Posterior vena cava (tissue), 2 donors: ENCODE results near the gene TBC1D22A. TPM values are rescaled to one million over a fixed set of nuclear protein-coding genes. Genes with fewer than 3 reads are reported as not detected.

Experiments used
- DNase-seq: peaks from one replicate; pipeline ENCODE4 v3.0.0-alpha.2; 2020; ENCODE audit warnings: low spot score
- intact Hi-C, 2 donors: fragments of 100-400 bp; cut with DNase I; formaldehyde crosslinking; loops; one replicate each; pipeline versions ENCODE4 v1.14.1 to v1.14.2; 2022 to 2023
- total RNA-seq, 2 donors: library from RNA; stranded (reverse); fragmentation: NEBNext Ultra II Directional; extraction: Animal tissue kit (Norgen Biotek cat#: 25700); gene quantifications; one replicate each; pipeline ENCODE4 v1.2.1, GENCODE V29; 2021
- donor health status: DM: yes; HTN: yes; CAD: no.
- donor health status: DM: yes; HTN: yes; CAD: no.

TBC1D22A gene
- total RNA-seq, 2 donors from 2014 or later: 19.3 to 21.7 TPM

- peak; percentile 74 for DNase-seq
Observed at GRCh38 chr22:47218671-47219070, 456.2 kb downstream of the TBC1D22A start.

GRCh38 chr22:47219789-47220188 is 457.3 kb downstream of the TBC1D22A start:
- intact Hi-C loops: no loop called here

More at GRCh38 chr22:47218671-47219070, 456.2 kb downstream of the TBC1D22A start:
- intact Hi-C loops: no loop called here

DNA sequence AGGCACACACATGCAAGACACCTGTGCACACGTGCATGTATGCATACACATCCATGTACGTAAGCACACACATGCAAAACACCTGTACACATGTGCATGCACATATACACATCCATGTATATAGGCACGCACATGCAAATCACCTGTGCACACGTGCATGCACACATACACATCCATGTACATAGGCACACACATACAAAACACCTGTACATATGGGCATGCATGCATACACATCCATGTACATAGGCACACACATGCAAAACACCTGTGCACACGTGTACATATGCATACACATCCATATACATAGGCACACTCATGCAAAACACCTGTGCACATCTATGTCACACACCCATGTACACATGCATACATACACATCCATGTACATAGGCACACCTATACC is 458.3 kb downstream of the TBC1D22A start:
- DNase-seq: no peak
- intact Hi-C loops: no loop called here

More at GRCh38 chr22:47219789-47220188, 457.3 kb downstream of the TBC1D22A start:
- peak; percentile 51 for DNase-seq

DNA sequence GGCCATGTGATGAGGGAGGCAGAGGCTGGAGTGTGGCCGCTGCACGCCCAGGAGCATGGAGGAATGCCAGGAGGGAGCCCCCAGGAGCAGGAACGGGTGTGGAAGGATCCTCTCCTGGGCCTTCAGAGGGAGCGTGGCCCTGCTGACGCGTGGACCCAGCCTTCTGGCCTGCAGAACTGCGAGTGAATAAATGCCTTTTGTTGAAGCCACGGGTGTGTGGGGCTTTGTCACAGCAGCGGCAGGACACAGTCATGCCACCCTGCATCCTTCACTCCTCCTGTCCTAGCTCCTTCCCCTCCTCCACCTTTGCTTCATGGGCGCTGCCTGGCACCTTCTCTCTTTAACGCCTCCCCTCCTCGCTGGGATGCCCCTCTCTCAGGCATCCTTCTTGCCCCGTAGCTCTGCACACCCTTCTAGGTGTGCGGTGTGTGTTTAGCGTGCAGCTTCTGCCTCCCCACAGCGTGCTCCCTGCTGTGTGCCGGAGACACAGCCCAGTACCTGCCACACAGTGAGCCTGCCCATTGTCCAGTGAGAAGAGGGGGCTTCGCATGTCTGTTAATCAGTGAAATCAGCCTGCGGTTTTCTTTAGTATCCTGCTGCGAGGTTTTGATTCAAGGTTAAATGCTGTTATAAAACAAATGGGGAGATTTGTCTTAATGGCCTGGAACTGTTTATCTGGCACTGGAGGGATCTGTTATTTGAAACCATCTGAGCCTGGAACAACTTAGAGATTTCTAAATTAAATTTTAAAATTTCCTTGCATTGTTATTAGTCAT is 459.6 kb downstream of the TBC1D22A start:
- intact Hi-C loops: no loop called here
- DNase-seq: peak; percentile 62

Other genes starting within 250 kb of the TBC1D22A start
- gene CELSR1, start 225.0 kb upstream of the TBC1D22A start, total RNA-seq: 1 to 10 TPM; 2.6 to 2.8 TPM
- 10 to 100 TPM; 15.9 to 18.6 TPM for gene GRAMD4, start 142.3 kb upstream of the TBC1D22A start, total RNA-seq
- 10 to 100 TPM; 25.4 to 36.4 TPM for gene CERK, start 24.4 kb upstream of the TBC1D22A start, total RNA-seq